K562 (cell line): ENCODE data around the gene CD3D. TPM values are rescaled to one million over a fixed set of nuclear protein-coding genes. Genes with fewer than 3 reads are reported as not detected.

Source experiments
- BCLAF1 ChIP-seq, 2 experiments: fragments of 450-650 bp in 1 of 2; IDR thresholded peaks; 2 replicates each; pipeline ENCODE4 v1.6.1; 2011 to 2017; ENCODE audit warnings: low read depth in 2 of 2, antibody characterized with exemption in 1 of 2, borderline replicate concordance in 1 of 2, low read length in 1 of 2, mild to moderate bottlenecking in 1 of 2, mixed read lengths in 1 of 2; ENCODE audit not compliant: control insufficient read depth in 1 of 2
- CBX1 ChIP-seq: sonication (generic); IDR thresholded peaks from 2 replicates; pipeline ENCODE4 v1.6.1; 2016; ENCODE audit warnings: antibody characterized with exemption, low read depth, mild to moderate bottlenecking
- CREB3 ChIP-seq: fragments of 450-650 bp; conservative IDR thresholded peaks from 2 replicates; pipeline ENCODE4 v1.6.1; 2016; ENCODE audit warnings: missing genetic modification characterization, low read depth, mild to moderate bottlenecking, missing compliant biosample characterization, moderate library complexity
- ETS1 ChIP-seq: conservative IDR thresholded peaks from 2 replicates; pipeline ENCODE4 v1.6.1; 2011; ENCODE audit warnings: low read depth, mild to moderate bottlenecking, low read length; ENCODE audit not compliant: control insufficient read depth
- ETV1 ChIP-seq: fragments of 450-650 bp; conservative IDR thresholded peaks from 2 replicates; pipeline ENCODE4 v1.6.1; 2016; ENCODE audit warnings: missing genetic modification characterization, control low read depth, low read depth, missing compliant biosample characterization
- HDAC2 ChIP-seq: fragments of 450-650 bp; IDR thresholded peaks from 2 replicates; pipeline ENCODE4 v1.6.1; 2016; ENCODE audit warnings: mild to moderate bottlenecking
- HNRNPK ChIP-seq: fragments of 200-400 bp; formaldehyde crosslinking; IDR thresholded peaks from one replicate; pipeline ENCODE4 v1.6.1; 2018; ENCODE audit warnings: mild to moderate bottlenecking, low read depth, low read length; ENCODE audit not compliant: poor library complexity, severe bottlenecking
- ILF3 ChIP-seq: fragments of 450-650 bp; IDR thresholded peaks from 2 replicates; pipeline ENCODE4 v1.6.1; 2018; ENCODE audit warnings: antibody characterized with exemption, mild to moderate bottlenecking, moderate library complexity, borderline replicate concordance
- NFIX ChIP-seq: fragments of 250-450 bp; sonication (Bioruptor Pico); IDR thresholded peaks from 2 replicates; pipeline ENCODE4 v1.4.0; 2020; ENCODE audit warnings: low read depth, mild to moderate bottlenecking, moderate library complexity
- OTX1 ChIP-seq: fragments of 450-650 bp; formaldehyde crosslinking; IDR thresholded peaks from 2 replicates; pipeline ENCODE4 v1.4.0; 2022; ENCODE audit warnings: mild to moderate bottlenecking
- PML ChIP-seq: IDR thresholded peaks from 2 replicates; pipeline ENCODE4 v1.6.1; 2012; ENCODE audit warnings: low read length, inconsistent platforms
- RBBP5 ChIP-seq: fragments of 200-600 bp; sonication (generic); IDR thresholded peaks from 2 replicates; pipeline ENCODE4 v1.6.1; 2012; ENCODE audit warnings: borderline replicate concordance, mild to moderate bottlenecking, low read length, control low read depth, inconsistent platforms; ENCODE audit not compliant: insufficient read depth, poor library complexity, severe bottlenecking
- SMARCA5 ChIP-seq: fragments of 450-650 bp; IDR thresholded peaks from 2 replicates; pipeline ENCODE4 v1.6.1; 2016
- WHSC1 ChIP-seq: IDR thresholded peaks from one replicate; pipeline ENCODE4 v1.6.1; 2012; ENCODE audit warnings: low read length, control low read depth, inconsistent platforms
- ZFPM2 ChIP-seq: fragments of 250-450 bp; sonication (Bioruptor Pico); IDR thresholded peaks from 2 replicates; pipeline ENCODE4 v1.5.1; 2022; ENCODE audit warnings: mild to moderate bottlenecking
- ZNF143 ChIP-seq: sonication (generic); formaldehyde crosslinking; IDR thresholded peaks from 2 replicates; pipeline ENCODE4 v1.9.0; 2022; ENCODE audit warnings: mild to moderate bottlenecking, missing genetic modification reagents
- ZNF408 ChIP-seq: fragments of 250-450 bp; sonication (Bioruptor Pico); IDR thresholded peaks from 2 replicates; pipeline ENCODE4 v1.4.0; 2020; ENCODE audit warnings: low read depth, mild to moderate bottlenecking, moderate library complexity
- ZNF551 ChIP-seq: fragments of 250-450 bp; sonication (Bioruptor Pico); IDR thresholded peaks from 2 replicates; pipeline ENCODE4 v1.5.0; 2021; ENCODE audit warnings: mild to moderate bottlenecking, moderate library complexity
- ZNF592 ChIP-seq: fragments of 450-650 bp; IDR thresholded peaks from 2 replicates; pipeline ENCODE4 v1.6.1; 2017; ENCODE audit warnings: antibody characterized with exemption, mild to moderate bottlenecking
- polyA plus RNA-seq, 8 experiments: library from polyadenylated mRNA; depleted of rRNA in 4 of 8; stranded (reverse) in 5 of 8; unstranded in 3 of 8; fragments of >200 nt; fragmentation: Nextera tagmentation in 2 of 8; fragmentation: Illumina TruSeq in 1 of 8; extraction: Ambion mirVana in 2 of 8; extraction: Trizol in 1 of 8; gene quantifications; 2 replicates each; pipeline versions ENCODE4 v1.2.1 to v1.2.3, GENCODE V29; 2011 to 2014; ENCODE audit warnings: inconsistent platforms in 1 of 8, missing spikeins in 1 of 8
- total RNA-seq, 7 experiments: library from RNA; depleted of rRNA in 6 of 7; stranded (reverse); fragments of >200 nt in 6 of 7; fragmentation: Illumina TruSeq in 2 of 7; extraction: Trizol in 2 of 7; gene quantifications; 2 replicates each; pipeline versions ENCODE4 v1.2.1 to v1.2.3, GENCODE V29; 2011 to 2021; ENCODE audit warnings: low replicate concordance in 1 of 7

CD3D gene
- total and polyA plus RNA-seq, 9 of the 15 experiments (the other 6 are each of a cell fraction or from before 2014, with no cell fraction given) = 36.2 to 238 (median 67.1) TPM

- TF ChIP-seq ETV1 = peak; percentile 97
- no peak for TF ChIP-seq HNRNPK
- no peak for TF ChIP-seq CREB3
- TF ChIP-seq SMARCA5 = peak; percentile 63
- TF ChIP-seq HDAC2 = no peak
- no peak for TF ChIP-seq ZNF143
- no peak for TF ChIP-seq ILF3
- TF ChIP-seq ZNF551 (CRISPR knock-in tag) = no peak
- TF ChIP-seq ETS1 = no peak
- TF ChIP-seq RBBP5 = peak; percentile 69
- TF ChIP-seq ZFPM2 (CRISPR knock-in tag) = no peak
- peak; percentile 100 for TF ChIP-seq CBX1
- TF ChIP-seq OTX1 (CRISPR knock-in tag) = no peak
- TF ChIP-seq BCLAF1 (IDR thresholded peaks at IDR 0.05; ENCODE audit: borderline replicate concordance in 1 of 2, control insufficient read depth in 1 of 2, low read depth in 2 of 2, low read length in 1 of 2) = no peak
- TF ChIP-seq WHSC1 = no peak
- no peak for TF ChIP-seq NFIX (CRISPR knock-in tag)
- no peak for TF ChIP-seq ZNF408
- no peak for TF ChIP-seq ZNF592
- TF ChIP-seq PML = peak; percentile 67
Observed at GRCh38 chr11:118359295-118359958, 16.9 kb upstream of the CD3D start, which contains the start of gene UBE4A (continued).
